ENCODE results near the gene TSHZ2. TPM values are rescaled to one million over a fixed set of nuclear protein-coding genes. Genes with fewer than 3 reads are reported as not detected.
"Not testable (repeated sequence)": the region's sequence is repeated elsewhere in the genome, so short reads cannot be mapped to it uniquely, and the experiment has no call there.

TSHZ2 gene
- total RNA-seq, 1 donor from 2014 or later, result 12.6 TPM

DNA sequence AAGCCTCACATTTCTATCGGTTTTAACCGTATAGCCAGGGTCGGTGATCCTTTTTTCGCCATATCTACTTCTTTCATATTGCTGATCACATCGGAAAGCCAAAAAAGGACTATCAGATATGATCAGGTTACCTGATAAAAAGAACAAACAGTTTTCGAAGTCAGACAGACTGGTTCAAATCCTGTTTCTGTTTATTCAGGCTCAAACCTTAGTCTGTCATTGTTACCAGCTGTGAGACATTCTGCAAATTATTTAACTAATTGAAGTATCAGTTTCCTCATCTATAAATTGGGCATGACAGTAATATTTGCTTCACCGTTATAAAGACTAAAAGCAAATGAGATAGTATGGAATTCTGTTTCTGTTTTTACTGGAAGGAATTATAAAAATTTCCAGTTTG is 111.3 kb downstream of the TSHZ2 start:
- peaks cover 14% of the 10 kb centered on the region for H3K4me1 ChIP-seq
- ATAC-seq, result no peak
- H3K4me3 ChIP-seq, result no peak overlapping the region
- H3K27ac ChIP-seq, result no peak overlapping the region
- no peaks in the 10 kb centered on the region for H3K9me3 ChIP-seq
- no peaks in the 10 kb centered on the region for H3K27me3 ChIP-seq (ENCODE audit: low read depth)
- no peak for DNase-seq
- TF ChIP-seq, protein P1, sequence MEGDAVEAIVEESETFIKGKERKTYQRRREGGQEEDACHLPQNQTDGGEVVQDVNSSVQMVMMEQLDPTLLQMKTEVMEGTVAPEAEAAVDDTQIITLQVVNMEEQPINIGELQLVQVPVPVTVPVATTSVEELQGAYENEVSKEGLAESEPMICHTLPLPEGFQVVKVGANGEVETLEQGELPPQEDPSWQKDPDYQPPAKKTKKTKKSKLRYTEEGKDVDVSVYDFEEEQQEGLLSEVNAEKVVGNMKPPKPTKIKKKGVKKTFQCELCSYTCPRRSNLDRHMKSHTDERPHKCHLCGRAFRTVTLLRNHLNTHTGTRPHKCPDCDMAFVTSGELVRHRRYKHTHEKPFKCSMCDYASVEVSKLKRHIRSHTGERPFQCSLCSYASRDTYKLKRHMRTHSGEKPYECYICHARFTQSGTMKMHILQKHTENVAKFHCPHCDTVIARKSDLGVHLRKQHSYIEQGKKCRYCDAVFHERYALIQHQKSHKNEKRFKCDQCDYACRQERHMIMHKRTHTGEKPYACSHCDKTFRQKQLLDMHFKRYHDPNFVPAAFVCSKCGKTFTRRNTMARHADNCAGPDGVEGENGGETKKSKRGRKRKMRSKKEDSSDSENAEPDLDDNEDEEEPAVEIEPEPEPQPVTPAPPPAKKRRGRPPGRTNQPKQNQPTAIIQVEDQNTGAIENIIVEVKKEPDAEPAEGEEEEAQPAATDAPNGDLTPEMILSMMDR (IDR thresholded peaks at IDR 0.05), result no peak
- H3K36me3 ChIP-seq, result no peaks in the 10 kb centered on the region
- intact Hi-C loops (cut with DNase I), result no loop called here

DNA sequence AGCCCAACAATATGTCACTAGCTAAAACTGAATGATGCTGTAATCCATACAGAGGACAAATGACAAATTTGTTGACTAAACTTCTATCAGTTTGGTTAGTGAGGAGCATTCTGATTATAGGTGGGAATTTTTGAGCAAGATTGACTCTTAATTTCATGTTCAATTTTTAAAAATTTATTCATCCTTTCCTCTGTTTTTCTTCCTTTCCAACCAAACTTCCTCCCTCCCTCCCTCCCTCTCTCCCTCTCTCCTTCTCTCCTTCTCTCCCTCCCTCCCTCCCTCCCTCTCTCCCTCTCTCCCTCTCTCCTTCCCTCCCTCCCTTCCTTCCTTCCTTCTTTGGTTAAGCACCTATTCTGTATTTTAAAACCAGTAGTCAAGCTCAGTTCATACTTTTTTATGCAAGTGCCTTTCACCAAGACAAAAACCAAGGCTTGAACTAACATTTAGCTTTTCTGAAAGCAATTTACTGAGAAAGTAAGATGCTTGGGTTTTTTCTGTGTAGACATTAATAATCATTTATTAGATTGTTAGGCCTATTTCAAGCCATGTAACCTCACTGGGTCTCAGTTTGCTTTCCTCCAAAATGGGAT is 112.3 kb downstream of the TSHZ2 start:
- Histone ChIP-seq H3K4me1 (peaks cover 14% of the 10 kb centered on the region), H3K27ac (no peak overlapping the region), H3K36me3 (no peaks in the 10 kb centered on the region), H3K9me3 (no peaks in the 10 kb centered on the region), H3K27me3 (ENCODE audit: low read depth) (no peaks in the 10 kb centered on the region), H3K4me3 (no peak overlapping the region)
- no peak for ATAC-seq
- TF ChIP-seq, protein P1 (IDR thresholded peaks at IDR 0.05), result no peak
- no peak for DNase-seq
- intact Hi-C loops (cut with DNase I), result no loop called here

DNA sequence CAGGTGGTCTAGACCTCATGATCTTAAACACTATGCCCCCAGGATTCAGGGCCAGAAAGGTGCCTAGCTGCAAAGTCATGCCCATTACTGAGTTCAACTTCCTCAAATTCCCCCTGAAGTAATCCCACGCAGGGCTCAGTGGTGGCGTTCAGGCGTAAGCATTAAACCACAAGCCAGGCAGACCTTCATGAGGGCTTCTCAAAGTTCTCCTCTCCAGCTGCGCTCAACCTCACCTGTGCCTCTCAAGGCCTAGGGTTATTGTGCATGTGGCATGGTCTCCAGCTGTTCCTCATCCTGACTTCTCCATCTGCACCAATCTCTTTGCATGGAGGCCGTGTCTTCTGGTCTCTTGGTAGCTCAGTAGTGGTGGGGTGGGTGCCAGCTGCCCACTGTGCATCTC is 113.6 kb downstream of the TSHZ2 start:
- DNase-seq, result no peak
- intact Hi-C loops (cut with DNase I), result no loop called here
- no peak for ATAC-seq

GRCh38 chr20:53087037-53087777 is 115.0 kb downstream of the TSHZ2 start:
- Histone ChIP-seq H3K4me1 (no peaks in the 10 kb centered on the region), H3K27me3 (ENCODE audit: low read depth) (no peaks in the 10 kb centered on the region), H3K4me3 (no peak overlapping the region), H3K36me3 (no peaks in the 10 kb centered on the region), H3K27ac (no peak overlapping the region), H3K9me3 (no peaks in the 10 kb centered on the region)
- TF ChIP-seq, protein P1 (IDR thresholded peaks at IDR 0.05), result no peak
- DNase-seq, result no peak
- no peak for ATAC-seq
- intact Hi-C loops (cut with DNase I), result no loop called here

More for the DNA sequence above, 113.6 kb downstream of the TSHZ2 start:
- TF ChIP-seq, protein P1 (IDR thresholded peaks at IDR 0.05), result no peak
- peaks cover 10% of the 10 kb centered on the region for H3K4me1 ChIP-seq
- H3K27me3 ChIP-seq (ENCODE audit: low read depth), result no peaks in the 10 kb centered on the region
- no peak overlapping the region for H3K27ac ChIP-seq
- H3K36me3 ChIP-seq, result no peaks in the 10 kb centered on the region
- no peaks in the 10 kb centered on the region for H3K9me3 ChIP-seq
- H3K4me3 ChIP-seq, result no peak overlapping the region

GRCh38 chr20:53088786-53089185 is 116.6 kb downstream of the TSHZ2 start:
- H3K4me1 ChIP-seq, result no peaks in the 10 kb centered on the region
- no peak overlapping the region for H3K27ac ChIP-seq
- H3K4me3 ChIP-seq, result no peak overlapping the region
- no peaks in the 10 kb centered on the region for H3K36me3 ChIP-seq
- H3K9me3 ChIP-seq, result no peaks in the 10 kb centered on the region
- DNase-seq (no peak), ATAC-seq (no peak)
- TF ChIP-seq, protein P1 (IDR thresholded peaks at IDR 0.05), result no peak
- intact Hi-C loops (cut with DNase I), result no loop called here
- H3K27me3 ChIP-seq (ENCODE audit: low read depth), result no peaks in the 10 kb centered on the region

- H3K27ac ChIP-seq; DNase-seq; H3K4me1 ChIP-seq; ATAC-seq; H3K36me3 ChIP-seq; intact Hi-C loops (cut with DNase I); H3K27me3 ChIP-seq (ENCODE audit: low read depth); H3K9me3 ChIP-seq; H3K4me3 ChIP-seq: not testable (repeated sequence)
These were observed 117.7 kb downstream of the TSHZ2 start for GRCh38 chr20:53089851-53090250.
